AG04450 (cell line): Measurements from ENCODE around the gene TMPRSS11D. TPM values are rescaled to one million over a fixed set of nuclear protein-coding genes. Genes with fewer than 3 reads are reported as not detected.

Experiments
- CTCF ChIA-PET: fragments of 300-600, 350-600 bp; formaldehyde crosslinking; extraction: SDS; loops from one replicate; lab custom pipeline; 2022; ENCODE audit warnings: antibody characterized with exemption, inconsistent platforms; lab: Charles Lee
- POLR2A ChIA-PET: fragments of 350-600 bp; formaldehyde crosslinking; extraction: SDS; loops from one replicate; lab custom pipeline; 2021; ENCODE audit warnings: antibody characterized with exemption, inconsistent platforms; lab: Yijun Ruan, JAX
- DNase-seq: peaks from one replicate; pipeline ENCODE4 v3.0.0-alpha.2; 2011; ENCODE audit warnings: low read depth, low spot score
- H3K27ac ChIP-seq: one replicate; pipeline ENCODE4 v1.5.1; 2012; ENCODE audit warnings: low read depth, low read length, control low read depth
- H3K27me3 ChIP-seq: one replicate; pipeline ENCODE4 v1.6.0; 2012; ENCODE audit warnings: low read length; ENCODE audit not compliant: control insufficient read depth, insufficient read depth
- H3K4me3 ChIP-seq: 2 replicates; pipeline ENCODE4 v1.5.1; 2011; ENCODE audit warnings: mild to moderate bottlenecking, low read depth, low read length, control low read depth
- H3K9me3 ChIP-seq: 2 replicates; pipeline ENCODE4 v1.5.1; 2012; ENCODE audit warnings: low read length; ENCODE audit not compliant: control insufficient read depth, insufficient read depth
- polyA plus RNA-seq: library from polyadenylated mRNA; depleted of rRNA; stranded (reverse); fragments of >200 nt; gene quantifications from 2 replicates; pipeline ENCODE4 v1.2.3, GENCODE V29; 2011
- TF ChIP-seq, protein P1 (sequence below): IDR thresholded peaks from 2 replicates; pipeline ENCODE4 v1.5.1; 2011; ENCODE audit warnings: low read depth, low read length, control low read depth, inconsistent platforms

Gene TMPRSS11D
- polyA plus RNA-seq, 1 experiment = not detected

- DNase-seq = no peak
- Histone ChIP-seq H3K27ac (no peak overlapping the region), H3K4me3 (no peak overlapping the region), H3K27me3 (no peaks in the 10 kb centered on the region), H3K9me3 (peaks cover 9% of the 10 kb centered on the region)
- CTCF ChIA-PET = interaction anchor here (1.5 to 5.0 kb wide), 2 partner anchors 18 to 283 kb away, joined by 4 to 28 read pairs; no protein-coding TSS in a partner anchor
- POLR2A ChIA-PET = no interaction called here
- TF ChIP-seq, protein P1, sequence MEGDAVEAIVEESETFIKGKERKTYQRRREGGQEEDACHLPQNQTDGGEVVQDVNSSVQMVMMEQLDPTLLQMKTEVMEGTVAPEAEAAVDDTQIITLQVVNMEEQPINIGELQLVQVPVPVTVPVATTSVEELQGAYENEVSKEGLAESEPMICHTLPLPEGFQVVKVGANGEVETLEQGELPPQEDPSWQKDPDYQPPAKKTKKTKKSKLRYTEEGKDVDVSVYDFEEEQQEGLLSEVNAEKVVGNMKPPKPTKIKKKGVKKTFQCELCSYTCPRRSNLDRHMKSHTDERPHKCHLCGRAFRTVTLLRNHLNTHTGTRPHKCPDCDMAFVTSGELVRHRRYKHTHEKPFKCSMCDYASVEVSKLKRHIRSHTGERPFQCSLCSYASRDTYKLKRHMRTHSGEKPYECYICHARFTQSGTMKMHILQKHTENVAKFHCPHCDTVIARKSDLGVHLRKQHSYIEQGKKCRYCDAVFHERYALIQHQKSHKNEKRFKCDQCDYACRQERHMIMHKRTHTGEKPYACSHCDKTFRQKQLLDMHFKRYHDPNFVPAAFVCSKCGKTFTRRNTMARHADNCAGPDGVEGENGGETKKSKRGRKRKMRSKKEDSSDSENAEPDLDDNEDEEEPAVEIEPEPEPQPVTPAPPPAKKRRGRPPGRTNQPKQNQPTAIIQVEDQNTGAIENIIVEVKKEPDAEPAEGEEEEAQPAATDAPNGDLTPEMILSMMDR = peak; percentile 23
Measured at GRCh38 chr4:67892905-67893304, 9.1 kb upstream of the TMPRSS11D start.

DNA sequence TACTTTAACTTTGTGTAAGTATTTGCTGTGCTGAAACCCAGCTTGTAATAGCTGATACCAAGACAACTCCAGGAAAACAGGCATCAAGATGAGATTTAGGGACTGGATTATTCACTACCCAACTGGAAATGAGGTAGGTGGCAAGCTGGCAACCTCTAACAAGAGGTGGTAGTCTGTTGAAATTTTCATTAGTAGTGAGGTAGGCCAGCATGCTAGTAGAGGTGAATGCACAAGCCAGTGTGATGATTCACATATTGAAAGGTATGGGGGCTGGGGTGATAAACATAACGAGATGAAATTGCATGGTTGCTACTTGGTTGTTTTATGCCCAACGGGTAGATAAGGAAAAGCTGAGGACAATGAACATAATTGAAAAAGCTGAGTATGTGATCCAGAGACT lies 8.5 kb upstream of the TMPRSS11D start:
- TF ChIP-seq, protein P1 = no peak
- Histone ChIP-seq H3K27me3 (no peaks in the 10 kb centered on the region), H3K27ac (no peak overlapping the region), H3K4me3 (no peak overlapping the region), H3K9me3 (peaks cover 9% of the 10 kb centered on the region)
- POLR2A ChIA-PET = no interaction called here
- CTCF ChIA-PET = interaction anchor here (1.5 to 5.0 kb wide), 2 partner anchors 18 to 284 kb away, joined by 4 to 28 read pairs; no protein-coding TSS in a partner anchor
- DNase-seq = no peak

GRCh38 chr4:67891645-67892044 lies 7.8 kb upstream of the TMPRSS11D start:
- no peak overlapping the region for H3K27ac ChIP-seq
- CTCF ChIA-PET = interaction anchor here (1.5 to 5.0 kb wide), 2 partner anchors 19 to 284 kb away, joined by 4 to 28 read pairs; no protein-coding TSS in a partner anchor
- H3K4me3 ChIP-seq = no peak overlapping the region
- TF ChIP-seq, protein P1 = no peak
- POLR2A ChIA-PET = no interaction called here
- no peak for DNase-seq
- H3K27me3 ChIP-seq = no peaks in the 10 kb centered on the region
- H3K9me3 ChIP-seq = peaks cover 7% of the 10 kb centered on the region

- CTCF ChIA-PET = interaction anchor here (1.5 to 7.8 kb wide), 2 partner anchors 24 to 25 kb away, joined by 8 to 62 read pairs; no protein-coding TSS in a partner anchor
- POLR2A ChIA-PET = interaction anchor here (0.6 kb wide), 1 partner anchor 140 kb away, joined by 3 read pairs; no protein-coding TSS in a partner anchor
- Histone ChIP-seq H3K4me3 (no peak overlapping the region), H3K27ac (peak overlapping the region; percentile 85), H3K27me3 (no peaks in the 10 kb centered on the region), H3K9me3 (no peaks in the 10 kb centered on the region)
- no peak for DNase-seq
- TF ChIP-seq, protein P1 = no peak
Measured at GRCh38 chr4:67886281-67886680, 2.5 kb upstream of the TMPRSS11D start.

GRCh38 chr4:67885762-67886161 lies 2.0 kb upstream of the TMPRSS11D start:
- TF ChIP-seq, protein P1 = no peak
- Histone ChIP-seq H3K27me3 (no peaks in the 10 kb centered on the region), H3K27ac (peak overlapping the region; percentile 85), H3K9me3 (no peaks in the 10 kb centered on the region), H3K4me3 (no peak overlapping the region)
- DNase-seq = peak; percentile 89
- POLR2A ChIA-PET = interaction anchor here (0.6 kb wide), 1 partner anchor 139 kb away, joined by 3 read pairs; no protein-coding TSS in a partner anchor
- CTCF ChIA-PET = interaction anchor here (7.8 kb wide), 1 partner anchor 25 kb away, joined by 62 read pairs; no protein-coding TSS in a partner anchor
